Prostate gland (tissue), 2 donors: Measurements from ENCODE around the gene DNM3. TPM values are rescaled to one million over a fixed set of nuclear protein-coding genes. Genes with fewer than 3 reads are reported as not detected.

Experiments
- DNase-seq: peaks from one replicate; pipeline ENCODE4 v3.0.0-alpha.2; 2019; ENCODE audit warnings: low spot score
- H3K27ac ChIP-seq, 2 donors: fragments of 200-600 bp; sonication (generic); 2 replicates each; pipeline ENCODE4 v1.5.1; 2017 to 2019
- H3K27me3 ChIP-seq: fragments of 200-600 bp; sonication (generic); replicated peaks from 2 replicates; pipeline ENCODE4 v1.5.1; 2019; ENCODE audit not compliant: insufficient read depth
- H3K36me3 ChIP-seq, 2 donors: fragments of 200-600 bp; sonication (generic); 1 replicate in 1 of 2; 2 replicates in 1 of 2; pipeline versions ENCODE4 v1.5.1 to v1.8.1; 2017 to 2019
- H3K4me1 ChIP-seq: fragments of 200-600 bp; sonication (generic); replicated peaks from 2 replicates; pipeline ENCODE4 v1.5.1; 2019
- H3K4me3 ChIP-seq, 2 donors: fragments of 200-600 bp; sonication (generic); 2 replicates each; pipeline ENCODE4 v1.5.1; 2017 to 2019
- H3K9me3 ChIP-seq: fragments of 200-600 bp; sonication (generic); 2 replicates; pipeline ENCODE4 v1.5.1; 2017
- POLR2A ChIP-seq: fragments of 450-650 bp; IDR thresholded peaks from one replicate; pipeline ENCODE4 v1.6.1; 2016; ENCODE audit warnings: antibody characterized with exemption, mild to moderate bottlenecking
- POLR2AphosphoS5 ChIP-seq: sonication (generic); formaldehyde crosslinking; IDR thresholded peaks from one replicate; pipeline ENCODE4 v1.6.1; 2017; ENCODE audit warnings: antibody characterized with exemption
- WGBS: methylation state at CpG from one replicate; pipeline ENCODE4 v1.1.5; 2018; 5-methylcytosine and 5-hydroxymethylcytosine counted together
- intact Hi-C: fragments of 100-400 bp; cut with DNase I; formaldehyde crosslinking; loops from one replicate; pipeline ENCODE4 v1.14.2; 2022
- total RNA-seq, 2 donors: library from RNA; depleted of rRNA; stranded (reverse); fragments of >200 nt; gene quantifications; one replicate each; pipeline ENCODE4 v1.1.0, GENCODE V29; 2016
- TF ChIP-seq, protein P1 (sequence below), 4 experiments: fragments of 200-600 bp in 2 of 4; fragments of 450-650 bp in 2 of 4; sonication (generic) in 2 of 4; IDR thresholded peaks; 1 replicate in 3 of 4; 2 replicates in 1 of 4; pipeline ENCODE4 v1.5.1; 2016 to 2019; ENCODE audit warnings: antibody characterized with exemption in 4 of 4, mild to moderate bottlenecking in 2 of 4, moderate library complexity in 2 of 4

The DNM3 gene
- total RNA-seq, 2 donors from 2014 or later, result 2.3 to 5.3 TPM

DNA sequence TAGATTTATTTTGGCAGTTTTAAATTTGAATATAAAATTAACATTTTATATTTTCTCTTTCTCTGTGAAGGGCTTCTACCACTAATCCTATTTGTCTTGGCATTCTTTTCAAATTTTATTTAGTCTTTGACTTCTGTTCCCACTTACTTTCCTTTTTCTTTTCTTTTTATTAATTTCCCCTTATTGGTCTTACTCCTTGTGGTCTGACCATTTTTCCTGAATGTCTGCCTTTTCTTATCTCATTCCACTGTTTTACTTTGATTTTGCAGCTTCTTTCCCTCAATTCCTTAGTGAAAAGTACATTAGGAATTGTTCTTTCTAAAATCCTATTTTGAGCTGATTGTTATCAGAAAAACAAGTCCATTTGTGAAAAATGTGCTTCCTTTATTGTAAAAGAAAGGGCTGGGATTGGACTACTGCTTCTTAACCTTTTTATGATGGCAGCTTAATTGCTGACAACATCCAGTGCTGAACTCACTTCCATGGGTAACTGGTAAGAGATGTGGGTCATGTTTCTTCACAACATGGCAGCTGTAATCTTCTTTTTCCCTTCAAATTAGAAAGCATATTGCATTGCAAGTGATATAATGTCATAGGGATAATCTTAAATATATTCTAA, 284.6 kb downstream of the DNM3 start:
- Histone ChIP-seq H3K9me3 (no peaks in the 10 kb centered on the region), H3K27me3 (no peaks in the 10 kb centered on the region), H3K4me3 (no peak overlapping the region), H3K27ac (no peak overlapping the region), H3K36me3 (no peaks in the 10 kb centered on the region), H3K4me1 (no peaks in the 10 kb centered on the region)
- no peak for DNase-seq
- TF ChIP-seq POLR2AphosphoS5 (no peak), POLR2A (no peak)
- TF ChIP-seq, protein P1, sequence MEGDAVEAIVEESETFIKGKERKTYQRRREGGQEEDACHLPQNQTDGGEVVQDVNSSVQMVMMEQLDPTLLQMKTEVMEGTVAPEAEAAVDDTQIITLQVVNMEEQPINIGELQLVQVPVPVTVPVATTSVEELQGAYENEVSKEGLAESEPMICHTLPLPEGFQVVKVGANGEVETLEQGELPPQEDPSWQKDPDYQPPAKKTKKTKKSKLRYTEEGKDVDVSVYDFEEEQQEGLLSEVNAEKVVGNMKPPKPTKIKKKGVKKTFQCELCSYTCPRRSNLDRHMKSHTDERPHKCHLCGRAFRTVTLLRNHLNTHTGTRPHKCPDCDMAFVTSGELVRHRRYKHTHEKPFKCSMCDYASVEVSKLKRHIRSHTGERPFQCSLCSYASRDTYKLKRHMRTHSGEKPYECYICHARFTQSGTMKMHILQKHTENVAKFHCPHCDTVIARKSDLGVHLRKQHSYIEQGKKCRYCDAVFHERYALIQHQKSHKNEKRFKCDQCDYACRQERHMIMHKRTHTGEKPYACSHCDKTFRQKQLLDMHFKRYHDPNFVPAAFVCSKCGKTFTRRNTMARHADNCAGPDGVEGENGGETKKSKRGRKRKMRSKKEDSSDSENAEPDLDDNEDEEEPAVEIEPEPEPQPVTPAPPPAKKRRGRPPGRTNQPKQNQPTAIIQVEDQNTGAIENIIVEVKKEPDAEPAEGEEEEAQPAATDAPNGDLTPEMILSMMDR (IDR thresholded peaks at IDR 0.05), result no peak
- intact Hi-C loops, result no loop called here

DNA sequence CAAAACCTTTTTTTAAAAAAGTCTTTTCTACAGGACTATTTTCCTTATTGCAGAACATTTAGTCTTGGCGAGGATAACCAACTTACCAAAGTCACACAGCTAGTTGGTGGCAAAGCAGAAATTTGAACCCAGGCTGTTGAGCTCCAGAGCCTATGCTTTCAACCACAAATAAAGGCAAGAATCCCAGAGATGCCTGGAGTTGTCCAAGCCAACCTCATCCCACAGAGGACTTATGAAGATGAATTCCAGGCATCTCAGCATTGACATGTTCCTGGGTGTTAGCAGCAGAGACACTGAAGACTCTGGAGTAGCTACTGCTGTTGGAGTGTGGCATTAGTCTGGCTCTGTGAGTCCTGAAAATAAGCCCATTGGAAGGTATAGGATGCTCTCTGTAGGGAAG, 291.5 kb downstream of the DNM3 start:
- 96% methylated on average over 1 of the region's 1 CpG for WGBS
- no peak overlapping the region for H3K27ac ChIP-seq
- H3K4me3 ChIP-seq, result no peak overlapping the region
- TF ChIP-seq, protein P1 (IDR thresholded peaks at IDR 0.05), result no peak
- no peaks in the 10 kb centered on the region for H3K27me3 ChIP-seq
- H3K36me3 ChIP-seq, result no peaks in the 10 kb centered on the region
- DNase-seq, result no peak
- intact Hi-C loops, result no loop called here
- H3K9me3 ChIP-seq, result no peaks in the 10 kb centered on the region
- H3K4me1 ChIP-seq, result no peaks in the 10 kb centered on the region

DNA sequence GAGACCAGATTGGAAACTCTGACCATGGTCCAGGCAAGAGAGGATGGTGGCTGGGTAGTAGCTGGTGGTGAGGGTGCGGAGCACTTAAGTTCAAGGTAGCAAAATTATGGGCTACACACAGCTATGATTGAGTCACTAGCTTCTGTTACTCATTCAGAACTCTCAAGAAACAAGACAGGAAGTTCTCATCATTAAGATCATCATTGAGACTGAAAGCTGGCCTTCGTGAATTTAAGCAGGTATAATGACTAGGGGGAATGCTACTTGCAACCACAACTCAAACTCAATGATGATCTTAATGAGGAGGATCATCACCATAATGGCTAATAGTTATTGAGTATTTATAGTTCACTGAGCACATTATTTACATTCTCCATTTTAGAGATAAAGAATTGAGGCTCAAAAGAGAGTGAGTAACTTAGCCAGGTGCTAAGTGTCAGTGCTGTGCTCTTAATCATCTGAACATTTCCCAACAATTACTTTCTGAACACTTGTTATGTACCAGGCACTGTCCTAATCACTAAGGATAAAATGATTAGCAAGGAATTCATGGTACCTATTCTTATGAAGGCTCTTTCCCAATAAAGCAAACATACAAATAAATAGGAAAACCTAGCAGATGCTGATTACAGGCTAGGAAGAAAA, 292.9 kb downstream of the DNM3 start:
- intact Hi-C loops, result no loop called here
- no peak overlapping the region for H3K4me3 ChIP-seq
- TF ChIP-seq, protein P1 (IDR thresholded peaks at IDR 0.05), result no peak
- TF ChIP-seq POLR2A, result no peak
- no peak for TF ChIP-seq POLR2AphosphoS5
- no peaks in the 10 kb centered on the region for H3K27me3 ChIP-seq
- WGBS, result 90% methylated on average over 2 of the region's 2 CpGs
- H3K36me3 ChIP-seq, result no peaks in the 10 kb centered on the region
- no peak for DNase-seq
- no peaks in the 10 kb centered on the region for H3K9me3 ChIP-seq
- no peak overlapping the region for H3K27ac ChIP-seq
- no peaks in the 10 kb centered on the region for H3K4me1 ChIP-seq

DNA sequence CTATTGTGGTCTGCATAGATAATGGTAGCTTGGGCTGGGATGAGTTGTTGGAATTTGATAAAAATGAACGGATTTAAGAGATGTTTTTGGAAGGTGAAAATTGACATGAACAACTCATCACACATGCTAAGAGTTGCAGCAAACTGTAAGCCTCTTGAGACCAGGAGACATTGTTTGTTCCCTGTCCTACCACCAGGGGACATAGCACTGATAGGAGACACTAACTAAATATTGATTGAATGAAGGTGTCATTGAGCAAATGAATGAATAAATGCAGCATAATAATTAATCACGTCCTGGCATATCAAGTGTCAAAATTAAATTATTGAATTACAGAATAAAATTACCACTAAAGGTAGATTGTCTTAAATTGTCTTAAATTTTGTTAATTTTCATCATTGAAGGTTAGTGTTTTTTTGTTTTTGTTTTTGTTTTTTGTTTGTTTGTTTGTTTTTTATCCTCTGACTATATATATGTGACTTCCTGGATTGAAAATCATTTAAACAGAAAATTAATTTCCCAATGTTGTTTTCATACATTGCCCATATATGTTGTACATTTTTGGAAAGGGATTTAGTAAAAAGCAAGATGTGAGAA, 293.9 kb downstream of the DNM3 start:
- no peaks in the 10 kb centered on the region for H3K9me3 ChIP-seq
- 77% methylated on average over 2 of the region's 2 CpGs for WGBS
- H3K4me3 ChIP-seq, result no peak overlapping the region
- no peaks in the 10 kb centered on the region for H3K36me3 ChIP-seq
- no peak overlapping the region for H3K27ac ChIP-seq
- intact Hi-C loops, result no loop called here
- H3K27me3 ChIP-seq, result no peaks in the 10 kb centered on the region
- no peak for TF ChIP-seq POLR2AphosphoS5
- TF ChIP-seq, protein P1 (IDR thresholded peaks at IDR 0.05), result peak in 3 of 4 experiments; percentile 16 to 31 (median 22)
- no peaks in the 10 kb centered on the region for H3K4me1 ChIP-seq
- no peak for DNase-seq
